ENCODE measurements around the gene ATP6V0A4. TPM values are rescaled to one million over a fixed set of nuclear protein-coding genes. Genes with fewer than 3 reads are reported as not detected.

ATP6V0A4 gene
- total RNA-seq, 1 experiment from 2014 or later = not detected

DNA sequence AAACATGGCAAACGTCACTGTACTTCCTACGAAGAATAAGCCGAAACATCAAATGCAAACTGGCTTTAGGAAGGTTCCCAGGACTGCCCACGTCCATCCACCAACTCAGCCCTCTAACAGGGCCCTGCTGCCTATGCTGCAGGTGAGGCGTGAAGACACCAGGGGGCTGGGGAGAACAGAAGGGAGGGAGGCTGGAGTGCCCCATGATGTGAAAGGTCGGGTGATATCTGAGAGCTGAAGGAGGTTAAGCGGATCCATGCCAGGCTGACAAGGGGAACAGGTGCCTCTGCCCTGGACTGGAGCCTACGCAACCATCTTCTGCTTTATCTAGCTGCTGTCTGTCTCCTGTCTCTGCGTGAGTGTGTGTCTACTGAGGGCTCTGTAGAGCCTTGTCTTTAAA, 40.2 kb upstream of the ATP6V0A4 start:
- H3K4me3 ChIP-seq (replicated peaks in 1 of 2; ENCODE audit: low read depth in 1 of 2, low read length in 2 of 2) = no peak overlapping the region
- TF ChIP-seq CBX3 (IDR thresholded peaks at IDR 0.05; ENCODE audit: low read depth) (no peak), TCF7L2 (IDR thresholded peaks at IDR 0.05; ENCODE audit: borderline replicate concordance, extremely low read depth, insufficient read depth, insufficient read length) (no peak), RAD21 (IDR thresholded peaks at IDR 0.05; ENCODE audit: low read depth) (no peak), POLR2AphosphoS5 (IDR thresholded peaks at IDR 0.05; ENCODE audit: low read depth, low read length) (no peak), ATF3 (IDR thresholded peaks at IDR 0.05) (no peak), JUND (IDR thresholded peaks at IDR 0.05) (no peak), EZH2phosphoT487 (IDR thresholded peaks at IDR 0.05; ENCODE audit: borderline replicate concordance) (no peak), EZH2 (IDR thresholded peaks at IDR 0.05) (no peak), YY1 (IDR thresholded peaks at IDR 0.05; ENCODE audit: extremely low read depth, insufficient replicate concordance, low read depth, low read length) (no peak), SP1 (IDR thresholded peaks at IDR 0.05; ENCODE audit: low read depth) (no peak), POLR2A (IDR thresholded peaks at IDR 0.05; ENCODE audit: borderline replicate concordance, extremely low read depth, insufficient read depth, insufficient read length) (no peak), CEBPB (IDR thresholded peaks at IDR 0.05; ENCODE audit: low read depth) (no peak), SIN3A (IDR thresholded peaks at IDR 0.05; ENCODE audit: low read depth) (no peak), ELF1 (IDR thresholded peaks at IDR 0.05; ENCODE audit: borderline replicate concordance, low read depth) (no peak), ZNF274 (IDR thresholded peaks at IDR 0.05; ENCODE audit: low read depth, low read length) (no peak), REST (IDR thresholded peaks at IDR 0.05; ENCODE audit: low read depth) (no peak), SRF (IDR thresholded peaks at IDR 0.05; ENCODE audit: low read depth) (no peak), EGR1 (IDR thresholded peaks at IDR 0.05; ENCODE audit: low read depth) (no peak)
- TF ChIP-seq, protein P1, sequence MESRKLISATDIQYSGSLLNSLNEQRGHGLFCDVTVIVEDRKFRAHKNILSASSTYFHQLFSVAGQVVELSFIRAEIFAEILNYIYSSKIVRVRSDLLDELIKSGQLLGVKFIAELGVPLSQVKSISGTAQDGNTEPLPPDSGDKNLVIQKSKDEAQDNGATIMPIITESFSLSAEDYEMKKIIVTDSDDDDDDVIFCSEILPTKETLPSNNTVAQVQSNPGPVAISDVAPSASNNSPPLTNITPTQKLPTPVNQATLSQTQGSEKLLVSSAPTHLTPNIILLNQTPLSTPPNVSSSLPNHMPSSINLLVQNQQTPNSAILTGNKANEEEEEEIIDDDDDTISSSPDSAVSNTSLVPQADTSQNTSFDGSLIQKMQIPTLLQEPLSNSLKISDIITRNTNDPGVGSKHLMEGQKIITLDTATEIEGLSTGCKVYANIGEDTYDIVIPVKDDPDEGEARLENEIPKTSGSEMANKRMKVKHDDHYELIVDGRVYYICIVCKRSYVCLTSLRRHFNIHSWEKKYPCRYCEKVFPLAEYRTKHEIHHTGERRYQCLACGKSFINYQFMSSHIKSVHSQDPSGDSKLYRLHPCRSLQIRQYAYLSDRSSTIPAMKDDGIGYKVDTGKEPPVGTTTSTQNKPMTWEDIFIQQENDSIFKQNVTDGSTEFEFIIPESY (IDR thresholded peaks at IDR 0.05; ENCODE audit: extremely low read depth, insufficient replicate concordance, low read length) = no peak
- TF ChIP-seq, protein P2, sequence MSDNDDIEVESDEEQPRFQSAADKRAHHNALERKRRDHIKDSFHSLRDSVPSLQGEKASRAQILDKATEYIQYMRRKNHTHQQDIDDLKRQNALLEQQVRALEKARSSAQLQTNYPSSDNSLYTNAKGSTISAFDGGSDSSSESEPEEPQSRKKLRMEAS (IDR thresholded peaks at IDR 0.05) = no peak
- DNase-seq (ENCODE audit: low read depth, low spot score) (no peak), ATAC-seq (peak; percentile 46; the same call in 1 of the 2 replicates)
- RAD21 ChIA-PET (ENCODE audit: low non-redundant PET in 1 of 2, low total read pairs in 2 of 2, uncharacterized antibody in 2 of 2, unreplicated experiment in 2 of 2) = no interaction called here
- 0 out of 4 replicates have a peak, but pooled peaks cover 0 to 3% of the 10 kb centered on the region in 2 experiments for H3K36me3 ChIP-seq (ENCODE audit: control insufficient read depth in 1 of 2, insufficient read depth in 2 of 2, low read length in 2 of 2)
- H4K20me1 ChIP-seq (ENCODE audit: insufficient read depth) = no peaks in the 10 kb centered on the region
- no peak overlapping the region for H3K27ac ChIP-seq (ENCODE audit: low read depth, low read length)
- no TSS peak for BruUV-seq (replicated peaks)
- no peaks in the 10 kb centered on the region for H3K27me3 ChIP-seq (ENCODE audit: insufficient read depth, low read length)
- H3K9ac ChIP-seq (ENCODE audit: low read length) = no peak overlapping the region
- H3K9me2 ChIP-seq (ENCODE audit: insufficient read depth) = no peaks in the 10 kb centered on the region
- intact Hi-C loops (cut with micrococcal nuclease) = no loop called here
- CTCF ChIA-PET = no interaction called here
- no peak overlapping the region for H2AFZ ChIP-seq (ENCODE audit: low read depth, low read length, poor library complexity, severe bottlenecking)
- POLR2A ChIA-PET = no interaction called here
- H3K4me1 ChIP-seq (ENCODE audit: control insufficient read depth in 1 of 2, insufficient read depth in 2 of 2, low read length in 2 of 2) = peaks cover 0 to 6% of the 10 kb centered on the region in 2 experiments; a peak in 2 of 4 replicates
- H3K4me2 ChIP-seq (ENCODE audit: low read length) = no peak overlapping the region
- H3K9me3 ChIP-seq (ENCODE audit: control insufficient read depth in 1 of 2, insufficient read depth in 1 of 2, low read depth in 1 of 2, low read length in 2 of 2) = no peaks in the 10 kb centered on the region
- H3K79me2 ChIP-seq (ENCODE audit: insufficient read depth, low read length) = no peaks in the 10 kb centered on the region
